ENCODE measurements around the gene BOC.

Gene BOC

GRCh38 chr3:113218681-113219045 is 7.3 kb downstream of the BOC start:
- no peak overlapping the region for H3K4me3 ChIP-seq (ENCODE audit: low read depth, low read length)
- peaks cover 6% of the 10 kb centered on the region for H3K27me3 ChIP-seq (ENCODE audit: control insufficient read depth, insufficient read depth, low read length)
- H3K4me1 ChIP-seq (ENCODE audit: control insufficient read depth, insufficient read depth, low read length) = peaks cover 7% of the 10 kb centered on the region
- no peaks in the 10 kb centered on the region for H3K9me3 ChIP-seq (ENCODE audit: control insufficient read depth, insufficient read depth, low read length)
- no peaks in the 10 kb centered on the region for H3K36me3 ChIP-seq (ENCODE audit: control insufficient read depth, insufficient read depth, low read length)
- no peak overlapping the region for H3K9ac ChIP-seq (ENCODE audit: low read depth, low read length)

- H3K9ac ChIP-seq (ENCODE audit: low read depth, low read length) = no peak overlapping the region
- H3K36me3 ChIP-seq (ENCODE audit: control insufficient read depth, insufficient read depth, low read length) = no peaks in the 10 kb centered on the region
- H3K4me3 ChIP-seq (ENCODE audit: low read depth, low read length) = no peak overlapping the region
- H3K4me1 ChIP-seq (ENCODE audit: control insufficient read depth, insufficient read depth, low read length) = no peaks in the 10 kb centered on the region
- H3K27me3 ChIP-seq (ENCODE audit: control insufficient read depth, insufficient read depth, low read length) = no peaks in the 10 kb centered on the region
- H3K9me3 ChIP-seq (ENCODE audit: control insufficient read depth, insufficient read depth, low read length) = no peaks in the 10 kb centered on the region
Observed at GRCh38 chr3:113219605-113220300, 8.4 kb downstream of the BOC start.

- H3K36me3 ChIP-seq (ENCODE audit: control insufficient read depth, insufficient read depth, low read length) = no peaks in the 10 kb centered on the region
- H3K9ac ChIP-seq (ENCODE audit: low read depth, low read length) = no peak overlapping the region
- H3K4me1 ChIP-seq (ENCODE audit: control insufficient read depth, insufficient read depth, low read length) = no peaks in the 10 kb centered on the region
Observed at GRCh38 chr3:113220721-113221120, 9.4 kb downstream of the BOC start.

GRCh38 chr3:113221721-113222257 is 10.4 kb downstream of the BOC start:
- Histone ChIP-seq H3K36me3 (ENCODE audit: control insufficient read depth, insufficient read depth, low read length) (no peaks in the 10 kb centered on the region), H3K9ac (ENCODE audit: low read depth, low read length) (no peak overlapping the region), H3K27me3 (ENCODE audit: control insufficient read depth, insufficient read depth, low read length) (no peaks in the 10 kb centered on the region), H3K4me3 (ENCODE audit: low read depth, low read length) (no peak overlapping the region), H3K4me1 (ENCODE audit: control insufficient read depth, insufficient read depth, low read length) (no peaks in the 10 kb centered on the region), H3K9me3 (ENCODE audit: control insufficient read depth, insufficient read depth, low read length) (no peaks in the 10 kb centered on the region)

More at GRCh38 chr3:113220721-113221120, 9.4 kb downstream of the BOC start:
- H3K9me3 ChIP-seq (ENCODE audit: control insufficient read depth, insufficient read depth, low read length) = no peaks in the 10 kb centered on the region
- no peaks in the 10 kb centered on the region for H3K27me3 ChIP-seq (ENCODE audit: control insufficient read depth, insufficient read depth, low read length)
- no peak overlapping the region for H3K4me3 ChIP-seq (ENCODE audit: low read depth, low read length)

- no peaks in the 10 kb centered on the region for H3K9me3 ChIP-seq (ENCODE audit: control insufficient read depth, insufficient read depth, low read length)
- no peaks in the 10 kb centered on the region for H3K4me1 ChIP-seq (ENCODE audit: control insufficient read depth, insufficient read depth, low read length)
- H3K9ac ChIP-seq (ENCODE audit: low read depth, low read length) = no peak overlapping the region
- H3K4me3 ChIP-seq (ENCODE audit: low read depth, low read length) = no peak overlapping the region
- H3K36me3 ChIP-seq (ENCODE audit: control insufficient read depth, insufficient read depth, low read length) = no peaks in the 10 kb centered on the region
- H3K27me3 ChIP-seq (ENCODE audit: control insufficient read depth, insufficient read depth, low read length) = no peaks in the 10 kb centered on the region
Observed at GRCh38 chr3:113222451-113223086, 11.2 kb downstream of the BOC start.

DNA sequence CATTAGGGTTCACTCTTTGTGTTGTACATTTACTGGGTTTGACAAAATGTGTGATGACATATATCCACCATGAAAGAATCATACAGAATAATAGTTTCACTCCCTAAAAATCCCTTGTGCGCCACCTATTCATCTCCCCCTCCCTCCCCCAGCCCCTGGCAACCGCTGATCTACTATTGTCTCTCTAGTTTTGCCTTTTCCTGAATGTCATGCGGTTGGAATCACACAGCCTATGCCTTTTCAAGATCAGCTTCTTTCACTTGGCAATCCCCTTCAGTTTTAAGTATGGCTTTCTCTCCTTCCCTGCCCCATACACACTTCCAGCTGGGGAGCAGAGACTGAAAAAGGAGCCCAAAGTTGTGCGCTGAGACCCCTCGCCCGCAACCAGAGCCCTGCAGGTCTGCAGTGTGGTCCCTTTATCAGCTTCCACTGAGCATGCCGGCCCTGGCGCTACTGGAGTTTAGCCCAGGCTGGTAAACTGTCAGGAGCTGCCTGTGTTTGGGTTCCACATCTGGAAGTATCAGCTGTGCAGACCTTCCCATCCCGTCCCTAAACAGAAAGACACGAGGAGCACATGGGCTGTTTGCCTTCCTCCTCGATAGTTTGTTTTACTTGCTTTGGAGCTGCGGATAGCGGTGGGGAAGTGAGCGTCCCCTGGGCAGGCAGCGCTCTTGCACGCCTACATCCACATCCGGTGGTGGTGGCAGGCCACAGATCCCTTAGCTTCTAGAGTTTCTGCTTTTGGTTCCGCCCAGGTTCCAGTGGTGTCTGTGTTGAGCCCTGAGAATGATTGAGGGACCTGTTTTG is 12.3 kb downstream of the BOC start:
- no peaks in the 10 kb centered on the region for H3K9me3 ChIP-seq (ENCODE audit: control insufficient read depth, insufficient read depth, low read length)
- H3K4me3 ChIP-seq (ENCODE audit: low read depth, low read length) = no peak overlapping the region
- H3K4me1 ChIP-seq (ENCODE audit: control insufficient read depth, insufficient read depth, low read length) = no peaks in the 10 kb centered on the region
- H3K27me3 ChIP-seq (ENCODE audit: control insufficient read depth, insufficient read depth, low read length) = no peaks in the 10 kb centered on the region
- H3K36me3 ChIP-seq (ENCODE audit: control insufficient read depth, insufficient read depth, low read length) = no peaks in the 10 kb centered on the region
- H3K9ac ChIP-seq (ENCODE audit: low read depth, low read length) = no peak overlapping the region

- H3K4me3 ChIP-seq (ENCODE audit: low read depth, low read length) = no peak overlapping the region
- no peak overlapping the region for H3K9ac ChIP-seq (ENCODE audit: low read depth, low read length)
- no peaks in the 10 kb centered on the region for H3K27me3 ChIP-seq (ENCODE audit: control insufficient read depth, insufficient read depth, low read length)
- no peaks in the 10 kb centered on the region for H3K9me3 ChIP-seq (ENCODE audit: control insufficient read depth, insufficient read depth, low read length)
- no peaks in the 10 kb centered on the region for H3K36me3 ChIP-seq (ENCODE audit: control insufficient read depth, insufficient read depth, low read length)
- H3K4me1 ChIP-seq (ENCODE audit: control insufficient read depth, insufficient read depth, low read length) = peaks cover 4% of the 10 kb centered on the region
Observed at GRCh38 chr3:113225286-113225685, 13.9 kb downstream of the BOC start.

DNA sequence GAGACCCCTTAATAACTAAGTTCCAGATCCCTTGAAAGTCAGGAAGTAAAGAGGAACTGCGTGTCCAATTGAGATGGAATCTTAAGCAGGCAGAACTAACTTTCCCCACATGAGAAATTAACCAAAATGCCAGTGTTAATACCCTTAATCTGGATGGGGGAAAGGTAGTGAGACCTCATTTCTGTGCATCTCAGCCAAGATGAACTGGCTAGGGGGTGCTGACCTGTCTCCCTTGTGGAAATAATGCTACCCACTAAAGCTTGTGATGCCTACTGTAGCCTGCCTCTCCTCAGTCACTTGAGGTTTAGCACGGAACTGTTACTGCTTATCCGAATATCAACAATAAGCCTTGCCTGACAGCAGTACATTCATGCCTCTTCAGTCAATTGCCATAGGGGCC is 15.1 kb downstream of the BOC start:
- no peaks in the 10 kb centered on the region for H3K36me3 ChIP-seq (ENCODE audit: control insufficient read depth, insufficient read depth, low read length)
- H3K4me3 ChIP-seq (ENCODE audit: low read depth, low read length) = no peak overlapping the region
- no peaks in the 10 kb centered on the region for H3K27me3 ChIP-seq (ENCODE audit: control insufficient read depth, insufficient read depth, low read length)
- H3K4me1 ChIP-seq (ENCODE audit: control insufficient read depth, insufficient read depth, low read length) = peaks cover 4% of the 10 kb centered on the region
- H3K9ac ChIP-seq (ENCODE audit: low read depth, low read length) = no peak overlapping the region
- no peaks in the 10 kb centered on the region for H3K9me3 ChIP-seq (ENCODE audit: control insufficient read depth, insufficient read depth, low read length)

- Histone ChIP-seq H3K4me3 (ENCODE audit: low read depth, low read length) (no peak overlapping the region), H3K36me3 (ENCODE audit: control insufficient read depth, insufficient read depth, low read length) (no peaks in the 10 kb centered on the region), H3K9me3 (ENCODE audit: control insufficient read depth, insufficient read depth, low read length) (no peaks in the 10 kb centered on the region), H3K9ac (ENCODE audit: low read depth, low read length) (no peak overlapping the region), H3K27me3 (ENCODE audit: control insufficient read depth, insufficient read depth, low read length) (no peaks in the 10 kb centered on the region), H3K4me1 (ENCODE audit: control insufficient read depth, insufficient read depth, low read length) (peaks cover 4% of the 10 kb centered on the region)
Observed at GRCh38 chr3:113227146-113227545, 15.8 kb downstream of the BOC start.

GRCh38 chr3:113228498-113229286 is 17.3 kb downstream of the BOC start:
- Histone ChIP-seq H3K4me1 (ENCODE audit: control insufficient read depth, insufficient read depth, low read length) (peaks cover 4% of the 10 kb centered on the region), H3K27me3 (ENCODE audit: control insufficient read depth, insufficient read depth, low read length) (no peaks in the 10 kb centered on the region), H3K9ac (ENCODE audit: low read depth, low read length) (no peak overlapping the region)

GRCh38 chr3:113231391-113231790 is 20.0 kb downstream of the BOC start:
- Histone ChIP-seq H3K4me3 (ENCODE audit: low read depth, low read length) (no peak overlapping the region), H3K36me3 (ENCODE audit: control insufficient read depth, insufficient read depth, low read length) (no peaks in the 10 kb centered on the region), H3K9me3 (ENCODE audit: control insufficient read depth, insufficient read depth, low read length) (no peaks in the 10 kb centered on the region), H3K27me3 (ENCODE audit: control insufficient read depth, insufficient read depth, low read length) (no peaks in the 10 kb centered on the region), H3K9ac (ENCODE audit: low read depth, low read length) (no peak overlapping the region), H3K4me1 (ENCODE audit: control insufficient read depth, insufficient read depth, low read length) (peaks cover 4% of the 10 kb centered on the region)

More at GRCh38 chr3:113228498-113229286, 17.3 kb downstream of the BOC start:
- H3K36me3 ChIP-seq (ENCODE audit: control insufficient read depth, insufficient read depth, low read length) = no peaks in the 10 kb centered on the region
- H3K9me3 ChIP-seq (ENCODE audit: control insufficient read depth, insufficient read depth, low read length) = no peaks in the 10 kb centered on the region
- no peak overlapping the region for H3K4me3 ChIP-seq (ENCODE audit: low read depth, low read length)
